SK-N-SH (cell line): ENCODE measurements around the gene KCNIP4. TPM values are rescaled to one million over a fixed set of nuclear protein-coding genes. Genes with fewer than 3 reads are reported as not detected.

Source experiments
- CTCF ChIA-PET: fragments of 300-600, 350-600 bp; formaldehyde crosslinking; extraction: SDS; loops from one replicate; lab custom pipeline; 2021; lab: Yijun Ruan, JAX
- POLR2A ChIA-PET: fragments of 350-600 bp; sonication (Branson Sonifier 250); formaldehyde crosslinking; extraction: SDS; loops from one replicate; lab custom pipeline; 2020; ENCODE audit warnings: antibody characterized with exemption, inconsistent platforms; lab: Yijun Ruan, JAX
- DNase-seq: peaks from one replicate; pipeline ENCODE4 v3.0.0; 2012
- H2AFZ ChIP-seq: fragments of 200-600 bp; sonication (generic); 2 replicates; pipeline ENCODE4 v1.8.1; 2016; ENCODE audit warnings: antibody characterized with exemption, mild to moderate bottlenecking, low read depth
- H3F3A ChIP-seq: fragments of 200-600 bp; sonication (generic); replicated peaks from 2 replicates; pipeline ENCODE3; 2016; ENCODE audit warnings: antibody characterized with exemption, mild to moderate bottlenecking; ENCODE audit not compliant: insufficient read depth
- H3K27ac ChIP-seq, 2 experiments: fragments of 200-500 bp in 1 of 2; fragments of 200-600 bp in 1 of 2; sonication (Bioruptor generic) in 1 of 2; sonication (generic), shearing (Covaris generic) in 1 of 2; 2 replicates each; pipeline versions ENCODE4 v1.5.1 to v1.6.1; 2014 to 2016; ENCODE audit warnings: low read depth in 2 of 2, inconsistent platforms in 1 of 2, low read length in 1 of 2, mild to moderate bottlenecking in 1 of 2, mixed read lengths in 1 of 2
- H3K27me3 ChIP-seq: fragments of 200-600 bp; sonication (generic), shearing (Covaris generic); 2 replicates; pipeline ENCODE4 v1.6.1; 2016; ENCODE audit warnings: mixed run types; ENCODE audit not compliant: insufficient read depth
- H3K36me3 ChIP-seq, 2 experiments: fragments of 200-500 bp in 1 of 2; fragments of 200-600 bp in 1 of 2; sonication (Bioruptor generic) in 1 of 2; sonication (generic) in 1 of 2; replicated peaks in 1 of 2; 2 replicates each; pipeline versions ENCODE3 to v1.5.1; 2014 to 2016; ENCODE audit warnings: low read length in 1 of 2, mild to moderate bottlenecking in 1 of 2; ENCODE audit not compliant: insufficient read depth in 2 of 2, control insufficient read depth in 1 of 2
- H3K4me1 ChIP-seq, 2 experiments: fragments of 200-500 bp in 1 of 2; fragments of 200-600 bp in 1 of 2; sonication (Bioruptor generic) in 1 of 2; sonication (generic), shearing (Covaris generic) in 1 of 2; 2 replicates each; pipeline versions ENCODE4 v1.5.1 to v1.6.1; 2014 to 2016; ENCODE audit warnings: low read depth in 1 of 2, low read length in 1 of 2, mixed run types in 1 of 2; ENCODE audit not compliant: insufficient read depth in 2 of 2, control insufficient read depth in 1 of 2
- H3K4me2 ChIP-seq: fragments of 200-600 bp; sonication (generic), shearing (Covaris generic); 2 replicates; pipeline ENCODE4 v1.6.1; 2017; ENCODE audit warnings: mixed run types
- H3K4me3 ChIP-seq, 2 experiments: fragments of 200-500 bp in 1 of 2; fragments of 200-600 bp in 1 of 2; sonication (Bioruptor generic) in 1 of 2; sonication (generic), shearing (Covaris generic) in 1 of 2; 2 replicates each; pipeline versions ENCODE4 v1.5.1 to v1.8.1; 2014 to 2016; ENCODE audit warnings: low read depth in 2 of 2, inconsistent platforms in 1 of 2, low read length in 1 of 2, mild to moderate bottlenecking in 1 of 2, mixed read lengths in 1 of 2, moderate library complexity in 1 of 2
- H3K79me2 ChIP-seq: fragments of 200-600 bp; sonication (generic); 2 replicates; pipeline ENCODE4 v1.8.1; 2017; ENCODE audit warnings: mild to moderate bottlenecking; ENCODE audit not compliant: insufficient read depth
- H3K9ac ChIP-seq: fragments of 200-600 bp; sonication (generic); 2 replicates; pipeline ENCODE4 v1.6.1; 2017; ENCODE audit warnings: mixed run types
- H3K9me2 ChIP-seq: fragments of 200-600 bp; sonication (generic); 2 replicates; pipeline ENCODE4 v1.6.1; 2017; ENCODE audit warnings: mixed run types
- H3K9me3 ChIP-seq: fragments of 200-600 bp; sonication (generic); 2 replicates; pipeline ENCODE4 v1.6.1; 2017; ENCODE audit warnings: mixed run types, mild to moderate bottlenecking, moderate library complexity
- H4K20me1 ChIP-seq: fragments of 200-600 bp; sonication (generic); 2 replicates; pipeline ENCODE4 v1.6.1; 2017; ENCODE audit warnings: mild to moderate bottlenecking, mixed run types; ENCODE audit not compliant: insufficient read depth
- CHD2 ChIP-seq: fragments of 150-350 bp; IDR thresholded peaks from 2 replicates; pipeline ENCODE4 v1.6.1; 2018; ENCODE audit warnings: low read length; ENCODE audit not compliant: partially characterized antibody
- EP300 ChIP-seq, 2 experiments: IDR thresholded peaks; 2 replicates each; pipeline versions ENCODE4 v1.4.0 to v1.6.1; 2012; ENCODE audit warnings: borderline replicate concordance in 1 of 2, low read depth in 1 of 2, low read length in 1 of 2
- EZH2phosphoT487 ChIP-seq: fragments of 200-600 bp; sonication (generic); IDR thresholded peaks from 2 replicates; pipeline ENCODE4 v1.6.1; 2017; ENCODE audit warnings: low read depth, mixed run types, mild to moderate bottlenecking, antibody characterized with exemption, moderate library complexity, borderline replicate concordance
- FOSL2 ChIP-seq: IDR thresholded peaks from 2 replicates; pipeline ENCODE4 v1.4.0; 2012; ENCODE audit warnings: low read depth, mild to moderate bottlenecking, moderate library complexity, borderline replicate concordance
- FOXJ3 ChIP-seq: sonication (generic); formaldehyde crosslinking; IDR thresholded peaks from 2 replicates; pipeline ENCODE4 v1.5.1; 2020; ENCODE audit warnings: mild to moderate bottlenecking, missing genetic modification reagents
- GABPA ChIP-seq: IDR thresholded peaks from 2 replicates; pipeline ENCODE4 v1.4.0; 2012; ENCODE audit warnings: low read depth, mild to moderate bottlenecking
- GATA2 ChIP-seq: sonication (generic); formaldehyde crosslinking; IDR thresholded peaks from 2 replicates; pipeline ENCODE4 v1.5.0; 2020; ENCODE audit warnings: mild to moderate bottlenecking, missing genetic modification reagents
- MXI1 ChIP-seq: IDR thresholded peaks from 2 replicates; pipeline ENCODE4 v1.6.1; 2012; ENCODE audit warnings: mild to moderate bottlenecking, low read depth, low read length, improper control_type of control experiment
- NRF1 ChIP-seq: IDR thresholded peaks from 2 replicates; pipeline ENCODE4 v1.6.1; 2012; ENCODE audit warnings: low read depth, mild to moderate bottlenecking, low read length
- POLR2AphosphoS5 ChIP-seq: IDR thresholded peaks from 2 replicates; pipeline ENCODE4 v1.6.1; 2012; ENCODE audit warnings: low read depth, low read length
- RAD21 ChIP-seq: IDR thresholded peaks from 2 replicates; pipeline ENCODE4 v1.6.1; 2012; ENCODE audit warnings: mild to moderate bottlenecking, low read length
- RCOR1 ChIP-seq: fragments of 150-350 bp; IDR thresholded peaks from 2 replicates; pipeline ENCODE4 v1.6.1; 2017; ENCODE audit warnings: antibody characterized with exemption, low read length
- RXRA ChIP-seq: IDR thresholded peaks from 2 replicates; pipeline ENCODE4 v1.4.0; 2012; ENCODE audit warnings: low read depth, mild to moderate bottlenecking, borderline replicate concordance
- SIN3A ChIP-seq: IDR thresholded peaks from 2 replicates; pipeline ENCODE4 v1.6.1; 2012; ENCODE audit warnings: low read depth, mild to moderate bottlenecking, low read length, moderate library complexity, borderline replicate concordance
- SMC3 ChIP-seq: IDR thresholded peaks from 2 replicates; pipeline ENCODE4 v1.6.1; 2012; ENCODE audit warnings: low read depth, low read length, improper control_type of control experiment
- TAF1 ChIP-seq: IDR thresholded peaks from 2 replicates; pipeline ENCODE4 v1.6.1; 2012; ENCODE audit warnings: low read depth, mild to moderate bottlenecking, low read length, moderate library complexity, borderline replicate concordance
- TCF12 ChIP-seq: IDR thresholded peaks from 2 replicates; pipeline ENCODE4 v1.4.0; 2012
- TEAD4 ChIP-seq: IDR thresholded peaks from 2 replicates; pipeline ENCODE4 v1.4.0; 2012; ENCODE audit warnings: mild to moderate bottlenecking, borderline replicate concordance; ENCODE audit not compliant: insufficient read depth
- YY1 ChIP-seq: IDR thresholded peaks from 2 replicates; pipeline ENCODE4 v1.4.0; 2012; ENCODE audit warnings: low read depth, mild to moderate bottlenecking
- WGBS: methylation state at CpG from one replicate; pipeline ENCODE4 v1.1.6; 2017; ENCODE audit warnings: low lambda C conversion rate; 5-methylcytosine and 5-hydroxymethylcytosine counted together
- polyA plus RNA-seq, 3 experiments: library from polyadenylated mRNA; depleted of rRNA; stranded (reverse); fragments of >200 nt; gene quantifications; 2 replicates each; pipeline ENCODE4 v1.2.3, GENCODE V29; 2012
- TF ChIP-seq, protein P1 (sequence below): fragments of 200-600 bp; sonication (generic); IDR thresholded peaks from 2 replicates; pipeline ENCODE4 v1.6.1; 2017; ENCODE audit warnings: antibody characterized with exemption, mild to moderate bottlenecking, moderate library complexity
- TF ChIP-seq, protein P2 (sequence below): fragments of 150-350 bp; IDR thresholded peaks from 2 replicates; pipeline ENCODE4 v1.6.1; 2016; ENCODE audit warnings: mild to moderate bottlenecking, low read depth, low read length
- TF ChIP-seq, protein P3 (sequence below): IDR thresholded peaks from 2 replicates; pipeline ENCODE4 v1.4.0; 2012; ENCODE audit warnings: low read depth
- TF ChIP-seq, protein P4 (sequence below): IDR thresholded peaks from 2 replicates; pipeline ENCODE4 v1.4.0; 2012; ENCODE audit warnings: low read depth, borderline replicate concordance

The KCNIP4 gene
- polyA plus RNA-seq, 1 of the 3 experiments (the other 2 are of a cell fraction), result 0.18 TPM

DNA sequence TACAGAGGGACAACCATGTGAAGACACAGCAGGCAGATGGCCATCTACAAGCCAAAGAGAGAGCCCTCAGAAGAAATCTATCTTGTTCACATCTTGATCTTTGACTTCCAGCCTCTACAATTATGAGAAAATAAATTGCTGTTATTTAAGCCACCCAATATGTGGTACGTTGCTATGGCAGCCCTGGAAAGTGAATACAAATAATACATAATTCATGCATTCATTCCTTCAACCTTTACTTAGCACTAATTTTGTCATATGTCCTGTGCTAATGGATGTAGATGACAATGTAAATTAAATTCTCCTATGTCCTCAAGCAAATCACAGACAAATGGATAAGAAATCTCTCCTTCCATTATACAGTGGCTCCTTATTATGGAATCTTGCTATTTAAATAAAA, 886.7 kb downstream of the KCNIP4 start:
- no peak overlapping the region for H3K4me3 ChIP-seq
- no peak overlapping the region for H3K27ac ChIP-seq
- CTCF ChIA-PET, result no interaction called here
- H3K27me3 ChIP-seq, result no peaks in the 10 kb centered on the region
- H3K9me2 ChIP-seq, result no peaks in the 10 kb centered on the region
- H3K36me3 ChIP-seq, result no peaks in the 10 kb centered on the region
- H2AFZ ChIP-seq, result no peak overlapping the region
- no peak overlapping the region for H3K4me2 ChIP-seq
- TF ChIP-seq TCF12 (no peak), TAF1 (no peak), FOXJ3 (CRISPR knock-in tag) (no peak), GABPA (no peak), EP300 (IDR thresholded peaks at IDR 0.05; ENCODE audit: borderline replicate concordance in 1 of 2, low read depth in 1 of 2, low read length in 1 of 2) (no peak), EZH2phosphoT487 (no peak), FOSL2 (no peak), POLR2AphosphoS5 (no peak), SMC3 (no peak), RXRA (no peak), YY1 (no peak), SIN3A (no peak)
- TF ChIP-seq, protein P1, sequence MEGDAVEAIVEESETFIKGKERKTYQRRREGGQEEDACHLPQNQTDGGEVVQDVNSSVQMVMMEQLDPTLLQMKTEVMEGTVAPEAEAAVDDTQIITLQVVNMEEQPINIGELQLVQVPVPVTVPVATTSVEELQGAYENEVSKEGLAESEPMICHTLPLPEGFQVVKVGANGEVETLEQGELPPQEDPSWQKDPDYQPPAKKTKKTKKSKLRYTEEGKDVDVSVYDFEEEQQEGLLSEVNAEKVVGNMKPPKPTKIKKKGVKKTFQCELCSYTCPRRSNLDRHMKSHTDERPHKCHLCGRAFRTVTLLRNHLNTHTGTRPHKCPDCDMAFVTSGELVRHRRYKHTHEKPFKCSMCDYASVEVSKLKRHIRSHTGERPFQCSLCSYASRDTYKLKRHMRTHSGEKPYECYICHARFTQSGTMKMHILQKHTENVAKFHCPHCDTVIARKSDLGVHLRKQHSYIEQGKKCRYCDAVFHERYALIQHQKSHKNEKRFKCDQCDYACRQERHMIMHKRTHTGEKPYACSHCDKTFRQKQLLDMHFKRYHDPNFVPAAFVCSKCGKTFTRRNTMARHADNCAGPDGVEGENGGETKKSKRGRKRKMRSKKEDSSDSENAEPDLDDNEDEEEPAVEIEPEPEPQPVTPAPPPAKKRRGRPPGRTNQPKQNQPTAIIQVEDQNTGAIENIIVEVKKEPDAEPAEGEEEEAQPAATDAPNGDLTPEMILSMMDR, result no peak
- TF ChIP-seq, protein P2, sequence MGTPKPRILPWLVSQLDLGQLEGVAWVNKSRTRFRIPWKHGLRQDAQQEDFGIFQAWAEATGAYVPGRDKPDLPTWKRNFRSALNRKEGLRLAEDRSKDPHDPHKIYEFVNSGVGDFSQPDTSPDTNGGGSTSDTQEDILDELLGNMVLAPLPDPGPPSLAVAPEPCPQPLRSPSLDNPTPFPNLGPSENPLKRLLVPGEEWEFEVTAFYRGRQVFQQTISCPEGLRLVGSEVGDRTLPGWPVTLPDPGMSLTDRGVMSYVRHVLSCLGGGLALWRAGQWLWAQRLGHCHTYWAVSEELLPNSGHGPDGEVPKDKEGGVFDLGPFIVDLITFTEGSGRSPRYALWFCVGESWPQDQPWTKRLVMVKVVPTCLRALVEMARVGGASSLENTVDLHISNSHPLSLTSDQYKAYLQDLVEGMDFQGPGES, result no peak
- TF ChIP-seq, all 33 proteins: peak for 0
- Histone ChIP-seq H4K20me1 (no peaks in the 10 kb centered on the region), H3F3A (no peaks in the 10 kb centered on the region), H3K79me2 (no peaks in the 10 kb centered on the region), H3K9ac (no peak overlapping the region), H3K9me3 (no peaks in the 10 kb centered on the region), H3K4me1 (no peaks in the 10 kb centered on the region; a peak in 1 of 4 replicates)
- WGBS, result 11% methylated on average over 1 of the region's 1 CpG
- POLR2A ChIA-PET, result no interaction called here
- DNase-seq, result no peak

DNA sequence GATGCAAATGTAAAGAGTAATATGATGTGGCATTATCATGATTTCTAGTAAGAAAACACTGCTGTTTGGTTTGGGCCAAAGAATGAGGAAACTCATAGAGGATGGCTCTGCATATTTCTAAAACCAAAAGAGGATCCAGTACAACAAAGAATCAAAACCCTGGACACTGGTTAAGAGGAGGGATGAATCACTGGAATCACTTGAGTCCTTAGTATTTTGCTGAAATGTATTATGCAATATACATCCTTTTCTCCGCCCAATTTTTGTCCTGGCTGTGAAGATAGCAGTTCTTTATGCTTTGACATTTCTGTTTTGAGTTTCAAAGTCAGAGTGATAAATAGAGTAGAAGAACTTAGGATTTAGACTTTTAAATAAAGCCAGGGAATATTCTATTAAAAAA, 902.4 kb downstream of the KCNIP4 start:
- Histone ChIP-seq H2AFZ (no peak overlapping the region), H3K27me3 (no peaks in the 10 kb centered on the region), H3K9me2 (no peaks in the 10 kb centered on the region), H3F3A (no peaks in the 10 kb centered on the region), H3K4me3 (no peak overlapping the region), H3K9ac (no peak overlapping the region), H3K79me2 (no peaks in the 10 kb centered on the region), H3K4me1 (peaks cover 0 to 6% of the 10 kb centered on the region in 2 experiments; a peak in 2 of 4 replicates), H4K20me1 (no peaks in the 10 kb centered on the region), H3K27ac (no peak overlapping the region), H3K9me3 (no peaks in the 10 kb centered on the region), H3K36me3 (no peaks in the 10 kb centered on the region), H3K4me2 (no peak overlapping the region)
- no peak for DNase-seq
- 69% methylated on average over 1 of the region's 1 CpG for WGBS
- POLR2A ChIA-PET, result no interaction called here
- CTCF ChIA-PET, result interaction anchor here (0.9 kb wide), 1 partner anchor 11 kb away, joined by 3 read pairs; no protein-coding TSS in a partner anchor
- TF ChIP-seq RAD21 (no peak), YY1 (no peak), EZH2phosphoT487 (no peak), CHD2 (no peak), RCOR1 (no peak), TCF12 (no peak), FOSL2 (no peak), TEAD4 (no peak), MXI1 (no peak), GATA2 (CRISPR knock-in tag) (no peak), NRF1 (no peak), TAF1 (no peak), RXRA (no peak), SIN3A (no peak), EP300 (IDR thresholded peaks at IDR 0.05; ENCODE audit: borderline replicate concordance in 1 of 2, low read depth in 1 of 2, low read length in 1 of 2) (no peak)
- TF ChIP-seq, protein P3, sequence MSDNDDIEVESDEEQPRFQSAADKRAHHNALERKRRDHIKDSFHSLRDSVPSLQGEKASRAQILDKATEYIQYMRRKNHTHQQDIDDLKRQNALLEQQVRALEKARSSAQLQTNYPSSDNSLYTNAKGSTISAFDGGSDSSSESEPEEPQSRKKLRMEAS, result no peak
- TF ChIP-seq, protein P4, sequence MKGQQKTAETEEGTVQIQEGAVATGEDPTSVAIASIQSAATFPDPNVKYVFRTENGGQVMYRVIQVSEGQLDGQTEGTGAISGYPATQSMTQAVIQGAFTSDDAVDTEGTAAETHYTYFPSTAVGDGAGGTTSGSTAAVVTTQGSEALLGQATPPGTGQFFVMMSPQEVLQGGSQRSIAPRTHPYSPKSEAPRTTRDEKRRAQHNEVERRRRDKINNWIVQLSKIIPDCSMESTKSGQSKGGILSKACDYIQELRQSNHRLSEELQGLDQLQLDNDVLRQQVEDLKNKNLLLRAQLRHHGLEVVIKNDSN, result no peak
